IMR-90 (cell line): ENCODE results near the gene CYTH2. TPM values are rescaled to one million over a fixed set of nuclear protein-coding genes. Genes with fewer than 3 reads are reported as not detected.

Experiments
- ATAC-seq: fragments of 200-7000 bp; cut with Tn5 transposase; 2 replicates; pipeline ENCODE4 v1.9.1; 2020; ENCODE audit warnings: low read depth, mild to moderate bottlenecking, moderate library complexity
- BruUV-seq: library from RNA; stranded (reverse); fragments of 400-500 nt; replicated peaks from 2 replicates; lab custom pipeline; 2021; lab: Mats Ljungman, UMichigan
- CTCF ChIA-PET: fragments of 300-600 bp; formaldehyde crosslinking; extraction: SDS; loops from one replicate; lab custom pipeline; 2021; ENCODE audit warnings: antibody characterized with exemption; lab: Yijun Ruan, JAX
- POLR2A ChIA-PET: fragments of 300-600 bp; sonication (Branson Sonifier 250); formaldehyde crosslinking; loops from one replicate; lab custom pipeline; 2022; ENCODE audit warnings: antibody characterized with exemption; ENCODE audit not compliant: unreplicated experiment; lab: Charles Lee
- DNase-seq: peaks from one replicate; pipeline ENCODE4 v3.0.0; 2013
- H2AFZ ChIP-seq: replicated peaks from 2 replicates; pipeline ENCODE3; 2013; ENCODE audit warnings: low read length, mild to moderate bottlenecking; ENCODE audit not compliant: poor library complexity
- H2AK5ac ChIP-seq: 2 replicates; pipeline ENCODE4 v1.6.1; 2013; ENCODE audit warnings: low read depth, low read length, inconsistent platforms
- H2AK9ac ChIP-seq: replicated peaks from 2 replicates; pipeline ENCODE3; 2013; ENCODE audit warnings: mild to moderate bottlenecking, low read depth, low read length, moderate library complexity; ENCODE audit not compliant: poor library complexity
- H2BK120ac ChIP-seq: 2 replicates; pipeline ENCODE4 v1.6.1; 2013; ENCODE audit warnings: low read depth, low read length, inconsistent platforms
- H2BK15ac ChIP-seq: 3 replicates; pipeline ENCODE4 v1.6.1; 2013; ENCODE audit warnings: low read depth, low read length, inconsistent platforms
- H2BK20ac ChIP-seq: 2 replicates; pipeline ENCODE4 v1.6.1; 2013; ENCODE audit warnings: low read depth, mild to moderate bottlenecking, inconsistent platforms, low read length, moderate library complexity
- H2BK5ac ChIP-seq: 2 replicates; pipeline ENCODE4 v1.6.1; 2013; ENCODE audit warnings: mild to moderate bottlenecking, low read depth, low read length, inconsistent platforms; ENCODE audit not compliant: poor library complexity, severe bottlenecking
- H3K14ac ChIP-seq: replicated peaks from 2 replicates; pipeline ENCODE4 v1.6.1; 2013; ENCODE audit warnings: low read depth, low read length, inconsistent platforms
- H3K18ac ChIP-seq: 2 replicates; pipeline ENCODE4 v1.6.1; 2013; ENCODE audit warnings: low read depth, low read length, control low read depth
- H3K23ac ChIP-seq: 2 replicates; pipeline ENCODE4 v1.6.1; 2013; ENCODE audit warnings: low read depth, low read length, inconsistent platforms
- H3K27ac ChIP-seq: 2 replicates; pipeline ENCODE4 v1.5.1; 2013; ENCODE audit warnings: mild to moderate bottlenecking, control low read depth, low read length; ENCODE audit not compliant: insufficient read depth
- H3K27me3 ChIP-seq: 2 replicates; pipeline ENCODE4 v1.6.1; 2013; ENCODE audit warnings: low read length; ENCODE audit not compliant: control insufficient read depth, insufficient read depth
- H3K36me3 ChIP-seq: 2 replicates; pipeline ENCODE4 v1.6.1; 2013; ENCODE audit warnings: low read length, mixed read lengths; ENCODE audit not compliant: control insufficient read depth, insufficient read depth
- H3K4ac ChIP-seq: 2 replicates; pipeline ENCODE4 v1.6.1; 2013; ENCODE audit warnings: low read depth, low read length, inconsistent platforms
- H3K4me1 ChIP-seq: 2 replicates; pipeline ENCODE4 v1.6.1; 2013; ENCODE audit warnings: low read length, mixed read lengths; ENCODE audit not compliant: control insufficient read depth, insufficient read depth
- H3K4me2 ChIP-seq: 2 replicates; pipeline ENCODE4 v1.6.1; 2013; ENCODE audit warnings: low read depth, mild to moderate bottlenecking, control low read depth, low read length, moderate library complexity
- H3K4me3 ChIP-seq: 2 replicates; pipeline ENCODE4 v1.5.1; 2013; ENCODE audit warnings: low read depth, mild to moderate bottlenecking, control low read depth, low read length, moderate library complexity; ENCODE audit not compliant: insufficient read depth
- H3K56ac ChIP-seq: 2 replicates; pipeline ENCODE4 v1.6.1; 2013; ENCODE audit warnings: low read length, inconsistent platforms; ENCODE audit not compliant: insufficient read depth; ENCODE audit errors: extremely low read depth
- H3K79me1 ChIP-seq, 2 experiments: 2 replicates each; pipeline ENCODE4 v1.6.1; 2013; ENCODE audit warnings: low read length in 2 of 2, inconsistent platforms in 1 of 2, low read depth in 1 of 2
- H3K9ac ChIP-seq: 2 replicates; pipeline ENCODE4 v1.6.1; 2013; ENCODE audit warnings: low read depth, low read length, control low read depth
- H3K9me1 ChIP-seq: 2 replicates; pipeline ENCODE4 v1.6.1; 2013; ENCODE audit warnings: low read length, inconsistent platforms; ENCODE audit not compliant: insufficient read depth
- H3K9me3 ChIP-seq: 2 replicates; pipeline ENCODE4 v1.6.1; 2013; ENCODE audit warnings: low read length; ENCODE audit not compliant: control insufficient read depth, insufficient read depth
- H4K20me1 ChIP-seq: 2 replicates; pipeline ENCODE4 v1.6.1; 2013; ENCODE audit warnings: low read length, inconsistent platforms; ENCODE audit not compliant: insufficient read depth
- H4K5ac ChIP-seq: 2 replicates; pipeline ENCODE4 v1.6.1; 2013; ENCODE audit warnings: mild to moderate bottlenecking, low read depth, low read length, control low read depth
- H4K8ac ChIP-seq, 2 experiments: 2 replicates each; pipeline ENCODE4 v1.6.1; 2013; ENCODE audit warnings: low read depth in 2 of 2, low read length in 2 of 2, control low read depth in 1 of 2, inconsistent platforms in 1 of 2
- H4K91ac ChIP-seq: 2 replicates; pipeline ENCODE4 v1.6.1; 2013; ENCODE audit warnings: low read depth, low read length, inconsistent platforms; ENCODE audit not compliant: insufficient read depth
- BHLHE40 ChIP-seq: fragments of 150-350 bp; IDR thresholded peaks from 2 replicates; pipeline ENCODE4 v1.6.1; 2016; ENCODE audit warnings: mild to moderate bottlenecking, low read depth, low read length
- CEBPB ChIP-seq: IDR thresholded peaks from 2 replicates; pipeline ENCODE4 v1.6.1; 2012; ENCODE audit warnings: low read depth, low read length, improper control_type of control experiment
- FOS ChIP-seq: fragments of 150-350 bp; IDR thresholded peaks from 2 replicates; pipeline ENCODE4 v1.6.1; 2016; ENCODE audit warnings: low read depth, low read length
- MAFK ChIP-seq: IDR thresholded peaks from 2 replicates; pipeline ENCODE4 v1.6.1; 2012; ENCODE audit warnings: low read depth, low read length, improper control_type of control experiment
- MAZ ChIP-seq: IDR thresholded peaks from 2 replicates; pipeline ENCODE4 v1.6.1; 2012; ENCODE audit warnings: low read depth, mild to moderate bottlenecking, low read length, improper control_type of control experiment, moderate library complexity, borderline replicate concordance
- MXI1 ChIP-seq: IDR thresholded peaks from 2 replicates; pipeline ENCODE4 v1.6.1; 2012; ENCODE audit warnings: low read depth, mild to moderate bottlenecking, low read length, moderate library complexity, borderline replicate concordance
- NFE2L2 ChIP-seq: fragments of 150-350 bp; IDR thresholded peaks from 2 replicates; pipeline ENCODE4 v1.6.1; 2016; ENCODE audit warnings: low read depth, mild to moderate bottlenecking, low read length
- POLR2A ChIP-seq: IDR thresholded peaks from 2 replicates; pipeline ENCODE4 v1.6.1; 2012; ENCODE audit warnings: mild to moderate bottlenecking, low read depth, low read length
- RAD21 ChIP-seq: IDR thresholded peaks from 2 replicates; pipeline ENCODE4 v1.6.1; 2012; ENCODE audit warnings: low read length, improper control_type of control experiment
- RCOR1 ChIP-seq: IDR thresholded peaks from 2 replicates; pipeline ENCODE4 v1.6.1; 2012; ENCODE audit warnings: mild to moderate bottlenecking, low read length, improper control_type of control experiment; ENCODE audit not compliant: insufficient replicate concordance
- RFX5 ChIP-seq: IDR thresholded peaks from 2 replicates; pipeline ENCODE4 v1.8.0; 2012; ENCODE audit warnings: low read depth, mild to moderate bottlenecking, low read length, moderate library complexity
- WGBS, 2 experiments: methylation state at CpG; one replicate each; pipeline versions ENCODE4 v1.1.5 to v1.1.7; 2013; ENCODE audit warnings: missing lambda C conversion rate in 2 of 2; ENCODE audit not compliant: insufficient read length in 1 of 2; ENCODE audit errors: extremely low coverage in 2 of 2; 5-methylcytosine and 5-hydroxymethylcytosine counted together
- dilution Hi-C: fragments of 300-500 bp; cut with HindIII; formaldehyde crosslinking; loops from one replicate; pipeline ENCODE4 v1.14.3; 2018; ENCODE audit warnings: low sequenced_read_pairs; ENCODE audit not compliant: unreplicated experiment
- in situ Hi-C: fragments of 300-500 bp; cut with MboI; formaldehyde crosslinking; loops from 3 replicates; pipeline ENCODE4 v1.14.3; 2019; ENCODE audit warnings: low sequenced_read_pairs, inconsistent platforms, mixed read lengths
- intact Hi-C: fragments of 100-400 bp; cut with micrococcal nuclease; formaldehyde crosslinking; loops from 2 replicates; pipeline ENCODE4 v1.10.0; 2022
- polyA plus RNA-seq, 3 experiments: library from polyadenylated mRNA; depleted of rRNA; stranded (reverse); fragments of >200 nt; gene quantifications; 2 replicates each; pipeline ENCODE4 v1.2.3, GENCODE V29; 2012; ENCODE audit warnings: low replicate concordance in 1 of 3
- total RNA-seq: library from RNA; depleted of rRNA; stranded (reverse); fragments of >200 nt; gene quantifications from 2 replicates; pipeline ENCODE4 v1.2.3, GENCODE V29; 2012
- TF ChIP-seq, protein P1 (sequence below): conservative IDR thresholded peaks from 2 replicates; pipeline ENCODE4 v1.5.1; 2012; ENCODE audit warnings: mild to moderate bottlenecking, low read depth, low read length, improper control_type of control experiment
- TF ChIP-seq, protein P2 (sequence below): fragments of 150-350 bp; IDR thresholded peaks from 2 replicates; pipeline ENCODE4 v1.6.1; 2016; ENCODE audit warnings: low read depth, mild to moderate bottlenecking, low read length, moderate library complexity, borderline replicate concordance

Gene CYTH2
- total and polyA plus RNA-seq, 2 of the 4 experiments (the other 2 are of a cell fraction): 35.8 to 62.0 TPM

DNA sequence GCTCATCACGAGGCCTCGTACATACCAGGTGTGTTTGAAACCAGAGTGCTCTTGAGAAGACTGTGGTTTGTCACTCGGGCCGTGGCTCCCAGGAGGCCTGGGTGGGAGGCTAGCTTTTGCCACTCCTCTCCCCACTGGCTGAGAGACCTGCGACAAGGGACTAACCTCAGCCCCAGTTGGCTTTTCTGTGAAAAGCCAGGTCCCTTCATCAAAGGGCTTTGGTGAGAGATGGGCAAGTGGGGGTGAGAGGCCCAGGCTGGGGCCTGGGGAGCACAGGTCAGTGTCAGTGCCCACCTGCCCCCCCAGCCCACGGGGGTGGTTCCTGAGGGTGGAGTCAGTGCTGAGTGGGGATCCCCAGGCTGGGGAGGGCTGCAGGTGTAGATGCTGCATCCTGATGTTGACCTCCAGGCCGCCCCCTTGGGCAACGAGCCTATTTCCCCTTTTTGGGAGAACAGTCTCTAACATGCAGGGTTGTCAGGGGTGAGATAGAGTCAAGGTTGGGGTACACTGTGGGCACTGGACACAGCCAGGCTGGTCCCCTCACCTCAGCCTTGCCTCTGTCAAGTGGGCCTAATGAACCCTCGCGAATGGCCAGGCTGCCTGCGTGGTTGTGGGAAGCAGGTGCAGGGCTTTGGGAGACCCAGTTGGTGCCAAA, 13.1 kb upstream of the CYTH2 start (continued):
- TF ChIP-seq FOS: no peak
- no peak for TF ChIP-seq RCOR1
- TF ChIP-seq RFX5: no peak
- TF ChIP-seq BHLHE40: no peak
- no peak for TF ChIP-seq MAFK
- no peak for TF ChIP-seq POLR2A
- no peak for TF ChIP-seq NFE2L2
- no peak for TF ChIP-seq MAZ

DNA sequence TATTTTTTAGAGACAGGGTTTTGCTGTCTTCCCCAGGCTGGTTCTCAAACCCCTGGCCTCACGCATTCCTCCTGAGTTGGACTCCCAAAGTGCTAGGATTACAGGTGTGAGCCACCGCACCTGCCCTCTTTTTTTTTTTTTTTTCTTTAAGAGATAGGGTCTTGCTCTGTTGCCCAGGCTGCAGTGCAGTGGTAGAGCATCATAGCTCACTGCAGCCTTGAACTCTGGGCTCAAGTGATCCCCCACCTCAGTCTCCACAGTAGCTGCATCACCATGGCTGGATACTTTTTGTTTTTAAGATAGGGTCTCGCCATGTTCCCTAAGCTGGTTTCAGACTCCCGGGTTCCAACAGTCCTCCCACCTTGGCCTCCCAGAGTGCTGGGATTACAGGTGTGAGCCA, 12.3 kb upstream of the CYTH2 start:
- no peak overlapping the region for H4K8ac ChIP-seq
- no peak overlapping the region for H3K4me3 ChIP-seq
- no peak overlapping the region for H3K18ac ChIP-seq
- no peak overlapping the region for H2AK5ac ChIP-seq
- no peak overlapping the region for H4K91ac ChIP-seq
- DNase-seq: no peak
- no TSS peak for BruUV-seq
- no peak overlapping the region for H3K14ac ChIP-seq
- dilution Hi-C loops: no loop called here
- ChIA-PET POLR2A (no interaction called here), CTCF (interaction anchor here (0.5 kb wide), 1 partner anchor 255 kb away, joined by 5 read pairs; no protein-coding TSS in a partner anchor)
- H3K9ac ChIP-seq: no peak overlapping the region
- H3K4me2 ChIP-seq: no peak overlapping the region
- H2BK5ac ChIP-seq: no peak overlapping the region
- no peaks in the 10 kb centered on the region for H3K9me3 ChIP-seq
- H3K36me3 ChIP-seq: peaks cover 37% of the 10 kb centered on the region
- H3K27ac ChIP-seq: no peak overlapping the region
- H4K20me1 ChIP-seq: peaks cover 8% of the 10 kb centered on the region
- no peak overlapping the region for H2AK9ac ChIP-seq
- H3K23ac ChIP-seq: no peak overlapping the region
- no peak overlapping the region for H3K4ac ChIP-seq
- peaks cover 7 to 21% of the 10 kb centered on the region in 2 experiments for H3K79me1 ChIP-seq
- H3K9me1 ChIP-seq: no peaks in the 10 kb centered on the region
- H3K56ac ChIP-seq: no peak overlapping the region
- H3K4me1 ChIP-seq: no peaks in the 10 kb centered on the region
- H2BK15ac ChIP-seq: no peak overlapping the region
- no peaks in the 10 kb centered on the region for H3K27me3 ChIP-seq
- no peak overlapping the region for H2BK20ac ChIP-seq
- in situ Hi-C loops: no loop called here
- no peak overlapping the region for H2BK120ac ChIP-seq
- WGBS, 2 experiments: no CpG with 5 or more reads among the region's 4 CpGs
- no peak for ATAC-seq
- intact Hi-C loops: no loop called here
- no peak for TF ChIP-seq RCOR1
- no peak for TF ChIP-seq BHLHE40
- no peak for TF ChIP-seq RAD21
- TF ChIP-seq POLR2A: no peak
- no peak for TF ChIP-seq MAZ
- no peak for TF ChIP-seq CEBPB
- no peak for TF ChIP-seq MAFK
- TF ChIP-seq, protein P1, sequence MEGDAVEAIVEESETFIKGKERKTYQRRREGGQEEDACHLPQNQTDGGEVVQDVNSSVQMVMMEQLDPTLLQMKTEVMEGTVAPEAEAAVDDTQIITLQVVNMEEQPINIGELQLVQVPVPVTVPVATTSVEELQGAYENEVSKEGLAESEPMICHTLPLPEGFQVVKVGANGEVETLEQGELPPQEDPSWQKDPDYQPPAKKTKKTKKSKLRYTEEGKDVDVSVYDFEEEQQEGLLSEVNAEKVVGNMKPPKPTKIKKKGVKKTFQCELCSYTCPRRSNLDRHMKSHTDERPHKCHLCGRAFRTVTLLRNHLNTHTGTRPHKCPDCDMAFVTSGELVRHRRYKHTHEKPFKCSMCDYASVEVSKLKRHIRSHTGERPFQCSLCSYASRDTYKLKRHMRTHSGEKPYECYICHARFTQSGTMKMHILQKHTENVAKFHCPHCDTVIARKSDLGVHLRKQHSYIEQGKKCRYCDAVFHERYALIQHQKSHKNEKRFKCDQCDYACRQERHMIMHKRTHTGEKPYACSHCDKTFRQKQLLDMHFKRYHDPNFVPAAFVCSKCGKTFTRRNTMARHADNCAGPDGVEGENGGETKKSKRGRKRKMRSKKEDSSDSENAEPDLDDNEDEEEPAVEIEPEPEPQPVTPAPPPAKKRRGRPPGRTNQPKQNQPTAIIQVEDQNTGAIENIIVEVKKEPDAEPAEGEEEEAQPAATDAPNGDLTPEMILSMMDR: no peak
- TF ChIP-seq, protein P2, sequence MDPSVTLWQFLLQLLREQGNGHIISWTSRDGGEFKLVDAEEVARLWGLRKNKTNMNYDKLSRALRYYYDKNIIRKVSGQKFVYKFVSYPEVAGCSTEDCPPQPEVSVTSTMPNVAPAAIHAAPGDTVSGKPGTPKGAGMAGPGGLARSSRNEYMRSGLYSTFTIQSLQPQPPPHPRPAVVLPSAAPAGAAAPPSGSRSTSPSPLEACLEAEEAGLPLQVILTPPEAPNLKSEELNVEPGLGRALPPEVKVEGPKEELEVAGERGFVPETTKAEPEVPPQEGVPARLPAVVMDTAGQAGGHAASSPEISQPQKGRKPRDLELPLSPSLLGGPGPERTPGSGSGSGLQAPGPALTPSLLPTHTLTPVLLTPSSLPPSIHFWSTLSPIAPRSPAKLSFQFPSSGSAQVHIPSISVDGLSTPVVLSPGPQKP: no peak
- no peak for TF ChIP-seq MXI1
- no peak for TF ChIP-seq RFX5
- no peak overlapping the region for H4K5ac ChIP-seq
- no peak overlapping the region for H2AFZ ChIP-seq
